ENCODE results near the gene UBE2U.

The UBE2U gene

DNA sequence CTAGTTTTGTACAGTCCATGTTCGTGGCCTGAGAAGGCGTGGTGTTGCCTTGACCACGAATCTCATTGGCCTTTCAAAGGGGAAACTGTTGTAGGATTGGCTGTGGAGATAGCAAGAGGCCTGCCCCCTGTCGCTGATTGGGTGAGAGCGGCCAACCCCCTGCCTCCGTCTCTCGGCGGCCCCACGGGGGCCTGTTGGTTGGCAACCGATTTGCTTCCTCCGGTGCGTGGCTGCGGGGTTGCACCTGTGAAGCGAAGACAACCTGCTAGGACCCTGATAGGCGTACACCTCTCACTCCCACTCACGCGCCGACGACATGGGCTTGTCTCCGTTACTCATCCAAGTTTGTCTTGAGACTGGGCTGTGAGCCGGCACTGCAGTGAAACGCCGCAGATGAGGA is at the start of gene UBE2U:
TSS of gene UBE2U (plus strand) at position 204 of the 400 bp plus-strand sequence. CDS start 428 bp downstream, outside the sequence.
- DNase-seq, result no peak

DNA sequence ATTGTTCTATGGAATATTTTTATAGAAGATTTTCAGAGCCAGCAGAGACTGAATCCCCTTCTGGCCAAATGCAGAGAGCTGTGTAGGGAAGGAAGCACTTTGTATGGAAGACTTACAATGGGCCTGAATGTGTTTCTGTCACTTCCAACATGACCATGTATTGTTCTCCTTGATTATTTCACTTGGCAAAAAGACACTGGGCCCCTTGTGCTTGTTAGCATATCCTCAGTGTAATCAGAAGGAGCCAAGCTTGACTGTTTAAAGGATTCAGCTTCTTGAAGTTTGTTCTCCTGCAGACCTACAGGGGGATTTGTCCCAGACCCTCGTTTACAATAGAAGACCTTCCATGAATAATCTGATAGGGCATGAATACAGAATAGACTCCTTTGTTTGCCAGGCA is 48.1 kb upstream of the UBE2U start:
- no peak for DNase-seq

DNA sequence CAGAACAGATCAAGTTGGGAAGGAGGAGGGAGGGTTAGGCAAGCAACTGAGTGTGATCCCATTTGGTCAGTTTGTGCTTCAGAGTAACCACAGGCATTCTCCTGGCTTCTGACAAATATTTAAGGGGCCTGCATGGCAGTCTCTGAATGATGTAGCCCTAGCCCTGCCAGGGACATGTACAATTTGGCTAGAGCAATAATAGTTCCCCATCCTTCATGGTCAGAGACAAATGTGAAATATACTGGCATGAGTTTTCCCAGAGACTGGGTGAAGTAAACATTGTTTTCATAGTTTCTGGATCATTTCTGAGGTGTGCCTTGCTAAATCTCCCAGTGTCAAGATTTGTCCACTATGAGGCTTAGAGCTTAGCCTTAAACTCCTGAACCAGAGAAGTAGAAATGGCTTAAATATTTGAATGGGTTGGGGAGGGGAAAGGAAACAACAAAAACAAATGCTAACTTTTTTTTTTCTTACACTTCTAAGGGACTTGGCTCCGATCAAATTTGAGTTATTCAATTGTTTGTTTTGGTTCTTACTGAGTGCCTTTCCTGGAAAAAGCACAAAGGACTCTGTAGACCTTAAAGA is 42.0 kb upstream of the UBE2U start:
- DNase-seq, result no peak

DNA sequence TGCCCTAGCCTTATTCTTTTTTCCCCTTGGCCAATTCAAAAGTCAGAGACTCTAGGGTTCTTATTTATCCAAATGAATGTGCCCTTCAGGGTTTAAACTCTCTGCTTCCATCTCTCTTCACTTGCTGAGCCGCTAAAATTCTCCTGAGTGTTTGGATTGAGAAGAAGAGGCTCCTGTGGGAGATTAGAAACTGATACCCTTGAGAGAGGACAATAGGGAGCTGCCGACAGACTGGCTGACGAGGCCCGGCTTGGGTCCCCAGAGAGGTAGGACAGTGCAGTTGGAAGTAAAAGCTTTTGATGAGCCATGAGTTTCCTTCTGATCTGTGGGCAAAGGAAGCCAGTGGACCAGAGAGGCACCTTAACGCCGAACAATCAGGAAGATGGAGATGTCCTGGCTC is 41.3 kb upstream of the UBE2U start:
- no peak for DNase-seq

DNA sequence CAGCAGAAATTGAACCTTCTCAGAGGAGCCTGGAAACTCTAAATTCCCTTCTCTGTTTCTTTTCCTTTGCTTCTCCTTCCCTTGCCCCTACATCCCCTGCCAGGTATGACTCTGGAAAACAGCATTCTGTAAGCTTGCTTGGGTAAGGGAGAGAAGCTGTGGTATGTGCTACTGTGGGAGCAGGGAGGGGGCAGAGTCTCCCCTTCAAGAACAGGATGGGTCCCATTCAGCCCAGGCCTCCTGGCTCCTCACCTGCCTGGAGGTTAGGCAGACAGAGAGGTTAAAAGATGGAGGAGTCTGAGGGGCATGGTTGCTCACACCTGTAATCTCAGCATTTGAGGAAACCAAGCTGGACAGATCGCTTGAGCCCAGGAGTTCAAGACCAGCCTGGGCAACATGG is 40.6 kb upstream of the UBE2U start:
- no peak for DNase-seq

- DNase-seq, result no peak
Measured at GRCh38 chr1:64163431-64163830, 40.0 kb upstream of the UBE2U start.

GRCh38 chr1:64163970-64164369 is 39.5 kb upstream of the UBE2U start:
- no peak for DNase-seq

GRCh38 chr1:64166629-64167028 is 36.8 kb upstream of the UBE2U start:
- DNase-seq, result no peak

DNA sequence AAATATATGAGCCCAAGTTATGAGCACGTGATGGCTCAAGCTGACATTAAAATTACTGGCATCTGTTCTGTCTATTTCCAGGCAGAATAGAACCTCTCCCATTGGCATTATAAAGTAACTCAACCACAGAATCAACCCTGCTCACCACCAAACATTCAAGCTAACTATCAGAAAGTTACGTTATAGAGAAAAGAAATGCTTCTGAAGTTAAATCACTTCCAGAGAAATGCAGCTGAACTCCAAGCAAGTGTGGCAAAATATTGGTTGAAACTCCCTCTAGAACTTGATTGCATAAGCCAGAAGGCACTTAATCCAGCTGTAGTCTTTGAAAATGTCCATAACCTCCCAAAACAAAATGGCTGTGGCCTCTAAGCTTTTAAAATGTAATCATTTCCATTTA is 36.2 kb upstream of the UBE2U start:
- no peak for DNase-seq

DNA sequence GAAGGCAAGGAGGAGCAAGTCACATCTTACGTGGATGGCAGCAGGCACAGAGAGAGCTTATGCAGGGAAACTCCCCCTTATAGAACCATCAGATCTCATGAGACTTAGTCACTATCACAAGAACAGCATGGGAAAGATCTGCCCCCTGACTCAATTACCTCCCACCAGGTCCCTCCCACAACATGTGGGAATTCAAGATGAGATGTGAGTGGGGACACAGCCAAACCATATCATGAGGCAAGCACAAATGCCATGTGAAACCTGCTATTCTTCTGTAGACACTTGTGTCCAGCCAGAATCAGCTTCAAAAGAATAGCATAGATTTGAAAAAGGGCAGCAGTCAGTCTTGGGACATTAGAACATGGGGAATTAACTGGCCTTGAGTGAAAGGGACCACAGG is 32.2 kb upstream of the UBE2U start:
- DNase-seq, result no peak

- no peak for DNase-seq
Measured at GRCh38 chr1:64171797-64172281, 31.6 kb upstream of the UBE2U start.

GRCh38 chr1:64172458-64172983 is 30.9 kb upstream of the UBE2U start:
- DNase-seq, result no peak

- DNase-seq, result no peak
Measured at GRCh38 chr1:64173336-64173940, 30.0 kb upstream of the UBE2U start.

GRCh38 chr1:64175639-64176038 is 27.8 kb upstream of the UBE2U start:
- DNase-seq, result no peak

- no peak for DNase-seq
Measured at GRCh38 chr1:64176659-64177058, 26.8 kb upstream of the UBE2U start.

GRCh38 chr1:64179588-64179987 is 23.8 kb upstream of the UBE2U start:
- no peak for DNase-seq

GRCh38 chr1:64182207-64182606 is 21.2 kb upstream of the UBE2U start:
- no peak for DNase-seq

- no peak for DNase-seq
Measured at GRCh38 chr1:64183395-64184002, 19.9 kb upstream of the UBE2U start.

DNA sequence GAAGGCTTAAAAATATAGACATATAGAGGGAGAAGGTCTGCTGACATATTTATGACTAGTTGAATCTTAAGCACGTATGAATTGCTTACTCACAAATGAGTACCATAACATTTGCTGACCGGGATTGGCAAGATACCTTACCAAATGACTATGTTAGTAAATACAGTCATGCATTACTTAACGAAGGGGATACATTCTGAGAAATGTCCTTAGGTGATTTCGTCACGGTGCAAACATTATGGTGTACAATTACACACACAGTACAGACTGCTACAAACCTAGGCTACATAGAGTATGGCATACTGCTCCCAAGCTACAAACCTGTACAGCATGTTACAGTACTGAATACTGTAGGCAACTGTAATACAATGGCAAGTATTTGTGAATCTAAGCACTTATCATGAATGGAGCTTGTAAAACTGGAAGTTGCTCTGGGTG is 19.4 kb upstream of the UBE2U start:
- no peak for DNase-seq

GRCh38 chr1:64186138-64186897 is 17.1 kb upstream of the UBE2U start:
- DNase-seq, result no peak

GRCh38 chr1:64186898-64187280 is 16.5 kb upstream of the UBE2U start:
- no peak for DNase-seq

DNA sequence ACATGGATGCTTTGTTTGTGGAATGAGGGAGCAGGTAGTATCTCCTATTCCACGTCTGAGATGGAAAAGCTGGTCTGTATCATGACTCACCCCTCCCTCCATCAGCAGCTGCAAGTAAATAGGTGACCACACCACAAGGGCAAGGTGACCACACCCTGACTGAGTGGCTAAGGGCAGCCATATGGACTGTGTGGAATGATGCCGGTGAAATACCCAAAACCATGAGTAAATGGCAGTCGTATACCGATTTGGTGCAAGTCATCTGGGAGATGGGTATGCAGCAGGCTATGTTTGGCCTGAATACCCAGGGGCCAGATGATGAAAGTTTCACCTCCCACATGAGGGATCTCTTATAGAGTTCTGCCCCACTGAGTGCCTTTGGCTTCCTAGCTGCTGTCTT is 15.8 kb upstream of the UBE2U start:
- DNase-seq, result no peak

DNA sequence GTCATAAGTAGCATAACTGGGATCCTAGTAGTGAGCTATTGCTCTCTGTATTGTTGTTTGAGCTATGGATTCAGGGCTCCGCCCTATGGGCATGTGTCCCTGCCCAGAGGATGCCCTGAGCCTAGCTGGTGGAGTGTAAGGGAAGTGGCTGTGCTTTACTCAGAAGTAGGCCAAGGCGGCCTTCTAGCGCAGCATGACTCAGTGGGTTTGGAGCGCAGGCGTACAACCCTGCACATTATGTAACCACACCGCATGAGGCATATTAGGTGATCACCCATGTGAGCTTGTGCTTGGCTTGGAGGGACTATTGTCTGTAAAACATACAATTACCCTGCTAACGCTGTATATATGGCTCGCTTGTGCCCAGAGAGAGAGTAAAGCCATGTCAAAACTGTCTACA is 11.1 kb upstream of the UBE2U start:
- DNase-seq, result no peak
